ENCODE measurements around the gene VPS4B.

Gene VPS4B

DNA sequence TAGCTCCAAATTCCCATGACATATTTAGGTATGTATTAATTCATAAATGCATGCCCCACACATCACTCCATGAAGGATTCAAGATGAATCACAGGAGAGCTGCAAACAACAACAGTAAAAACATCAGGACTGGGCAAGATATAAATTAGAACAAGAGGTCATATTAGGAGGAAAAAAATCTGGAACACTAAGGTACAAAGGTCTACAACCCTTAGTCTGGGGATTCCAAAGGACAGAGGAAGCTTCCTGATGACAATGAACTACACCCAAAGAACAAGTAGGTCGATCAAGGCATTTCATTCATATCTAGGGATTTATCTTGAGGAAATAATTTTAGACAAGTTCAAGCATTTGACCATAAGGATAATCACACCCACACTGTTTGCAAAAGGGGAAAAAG lies 14.5 kb downstream of the VPS4B start:
- TF ChIP-seq, protein P1, sequence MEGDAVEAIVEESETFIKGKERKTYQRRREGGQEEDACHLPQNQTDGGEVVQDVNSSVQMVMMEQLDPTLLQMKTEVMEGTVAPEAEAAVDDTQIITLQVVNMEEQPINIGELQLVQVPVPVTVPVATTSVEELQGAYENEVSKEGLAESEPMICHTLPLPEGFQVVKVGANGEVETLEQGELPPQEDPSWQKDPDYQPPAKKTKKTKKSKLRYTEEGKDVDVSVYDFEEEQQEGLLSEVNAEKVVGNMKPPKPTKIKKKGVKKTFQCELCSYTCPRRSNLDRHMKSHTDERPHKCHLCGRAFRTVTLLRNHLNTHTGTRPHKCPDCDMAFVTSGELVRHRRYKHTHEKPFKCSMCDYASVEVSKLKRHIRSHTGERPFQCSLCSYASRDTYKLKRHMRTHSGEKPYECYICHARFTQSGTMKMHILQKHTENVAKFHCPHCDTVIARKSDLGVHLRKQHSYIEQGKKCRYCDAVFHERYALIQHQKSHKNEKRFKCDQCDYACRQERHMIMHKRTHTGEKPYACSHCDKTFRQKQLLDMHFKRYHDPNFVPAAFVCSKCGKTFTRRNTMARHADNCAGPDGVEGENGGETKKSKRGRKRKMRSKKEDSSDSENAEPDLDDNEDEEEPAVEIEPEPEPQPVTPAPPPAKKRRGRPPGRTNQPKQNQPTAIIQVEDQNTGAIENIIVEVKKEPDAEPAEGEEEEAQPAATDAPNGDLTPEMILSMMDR (IDR thresholded peaks at IDR 0.05; ENCODE audit: insufficient read depth, low read length, missing control alignments), result no peak
- CTCF ChIA-PET, result interaction anchor here (1.4 kb wide), 1 partner anchor 31 kb away, joined by 4 read pairs; no protein-coding TSS in a partner anchor
- POLR2A ChIA-PET, result no interaction called here

DNA sequence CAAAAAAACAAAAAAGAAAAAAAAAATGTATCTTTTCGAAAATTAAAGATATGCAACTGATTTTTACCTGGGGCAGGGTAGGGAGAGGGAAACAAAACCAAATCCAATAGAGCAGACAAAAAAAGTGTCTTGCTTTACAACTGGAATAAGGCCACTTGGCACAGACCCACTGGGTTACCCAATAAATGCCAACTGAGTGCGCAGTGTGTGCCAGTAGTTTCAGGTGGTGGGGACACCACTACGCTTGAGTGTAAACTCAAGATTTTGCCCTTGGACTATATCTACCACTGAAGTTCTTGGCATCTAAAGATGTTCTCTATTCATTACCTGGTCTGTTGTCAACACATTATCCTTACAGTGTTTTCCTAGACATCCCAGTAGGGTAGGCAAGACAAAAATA lies 16.3 kb downstream of the VPS4B start:
- POLR2A ChIA-PET, result no interaction called here
- no peak overlapping the region for H3K4me3 ChIP-seq (ENCODE audit: low read depth, low read length)
- CTCF ChIA-PET, result no interaction called here
- TF ChIP-seq, protein P1 (IDR thresholded peaks at IDR 0.05; ENCODE audit: insufficient read depth, low read length, missing control alignments), result no peak
- DNase-seq (ENCODE audit: low read depth, low spot score), result no peak

More for the DNA sequence above, 14.5 kb downstream of the VPS4B start:
- no peak overlapping the region for H3K4me3 ChIP-seq (ENCODE audit: low read depth, low read length)
- no peak for DNase-seq (ENCODE audit: low read depth, low spot score)

DNA sequence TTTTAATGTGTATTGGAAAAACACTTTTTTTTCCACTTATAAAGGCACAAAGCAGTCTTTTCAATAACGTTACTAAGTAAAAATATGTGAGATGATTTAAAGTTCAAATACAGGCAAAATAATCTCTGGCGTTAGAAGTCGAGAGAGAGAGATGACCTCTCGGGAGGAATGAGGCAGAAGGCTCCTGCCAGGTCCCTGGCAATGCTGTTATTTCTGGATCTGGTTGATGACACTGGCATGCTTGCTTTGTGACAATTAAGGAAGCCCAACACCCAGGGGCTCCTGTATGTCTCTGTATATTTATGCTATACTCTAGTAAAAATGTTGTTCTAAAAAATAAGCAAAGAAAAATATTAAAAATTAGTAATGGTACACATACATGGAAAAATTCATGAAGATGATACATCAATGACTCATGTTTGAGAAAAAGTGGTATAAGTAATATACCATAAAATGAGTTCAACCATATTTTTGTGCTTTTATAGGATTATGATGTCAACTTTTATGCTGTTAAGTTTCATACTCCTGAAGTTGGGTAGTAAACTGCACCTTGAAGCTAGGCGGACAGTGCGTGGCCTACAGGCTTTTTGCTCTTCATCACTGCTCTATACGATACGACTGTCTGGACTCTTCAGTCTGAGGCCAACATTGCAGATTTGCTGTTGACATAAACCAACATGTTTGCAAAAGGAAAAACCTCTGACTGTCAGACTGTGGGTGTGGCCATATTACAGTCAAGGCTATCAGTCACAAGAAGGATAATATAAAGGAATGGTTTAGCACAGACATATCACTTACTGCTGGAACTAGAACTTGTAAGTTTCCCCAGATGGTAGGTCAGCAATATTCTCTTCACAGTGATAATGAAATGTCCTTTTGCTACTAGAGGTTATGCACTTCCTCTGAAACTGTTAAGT lies 19.8 kb downstream of the VPS4B start:
- no peak overlapping the region for H3K4me3 ChIP-seq (ENCODE audit: low read depth, low read length)
- CTCF ChIA-PET, result no interaction called here
- POLR2A ChIA-PET, result no interaction called here
- no peak for DNase-seq (ENCODE audit: low read depth, low spot score)
- TF ChIP-seq, protein P1 (IDR thresholded peaks at IDR 0.05; ENCODE audit: insufficient read depth, low read length, missing control alignments), result no peak

DNA sequence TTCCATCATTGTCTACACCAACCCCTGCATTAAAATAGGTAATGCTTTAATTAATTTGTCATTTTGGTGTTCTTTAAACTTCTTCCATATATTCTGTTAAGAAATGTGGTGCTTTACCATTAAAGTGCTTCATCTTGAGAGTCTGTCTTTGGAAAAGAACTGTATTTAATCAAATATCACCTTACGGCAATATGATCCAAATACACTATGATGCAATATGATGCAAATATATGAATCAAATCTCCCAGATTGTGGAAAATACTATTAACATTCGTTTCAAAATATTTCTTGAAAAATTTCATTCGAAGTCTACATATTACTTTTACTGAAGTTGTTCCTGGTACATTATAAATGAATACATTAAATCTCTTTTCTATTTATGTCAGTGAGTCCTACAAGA lies 23.0 kb downstream of the VPS4B start:
- ChIA-PET CTCF (no interaction called here), POLR2A (no interaction called here)
- TF ChIP-seq, protein P1 (IDR thresholded peaks at IDR 0.05; ENCODE audit: insufficient read depth, low read length, missing control alignments), result no peak
- no peak for DNase-seq (ENCODE audit: low read depth, low spot score)
- no peak overlapping the region for H3K4me3 ChIP-seq (ENCODE audit: low read depth, low read length)

DNA sequence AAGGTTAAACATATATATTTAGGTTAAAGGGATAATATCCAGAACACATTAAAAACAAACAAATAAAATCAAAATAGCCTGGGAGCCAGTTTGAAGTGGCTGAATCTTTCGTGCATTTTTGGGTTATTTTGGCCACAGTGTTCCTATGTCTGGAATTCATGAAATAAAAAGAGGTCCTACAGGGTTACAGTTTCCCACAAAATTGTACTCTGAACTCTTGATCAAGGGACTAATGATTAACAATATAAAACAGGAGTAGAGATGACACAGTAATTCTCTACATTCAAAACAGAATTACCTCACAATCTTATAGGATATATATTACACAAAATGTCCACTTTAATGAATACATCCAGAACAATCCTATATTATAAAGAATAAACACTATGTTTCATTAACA lies 24.9 kb downstream of the VPS4B start:
- POLR2A ChIA-PET, result no interaction called here
- TF ChIP-seq, protein P1 (IDR thresholded peaks at IDR 0.05; ENCODE audit: insufficient read depth, low read length, missing control alignments), result no peak
- no peak overlapping the region for H3K4me3 ChIP-seq (ENCODE audit: low read depth, low read length)
- DNase-seq (ENCODE audit: low read depth, low spot score), result no peak
- CTCF ChIA-PET, result no interaction called here

DNA sequence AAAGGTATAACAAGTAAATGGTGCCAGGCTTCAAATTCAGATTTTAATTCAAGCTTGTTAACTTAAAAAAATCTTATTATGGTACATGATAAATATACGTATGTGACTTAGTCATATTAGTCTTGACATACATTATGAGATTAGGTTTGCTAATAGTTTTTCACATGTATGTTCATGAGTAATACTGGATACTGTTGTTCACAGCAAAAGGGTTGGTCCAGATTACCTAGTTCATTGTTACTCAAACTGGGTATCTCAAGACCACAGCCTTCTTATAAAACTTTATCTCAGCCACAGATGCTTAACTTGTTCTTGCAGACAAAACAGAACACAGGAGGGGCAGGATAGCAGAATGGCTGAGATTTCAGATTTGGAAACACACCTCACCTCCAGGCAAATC lies 26.8 kb downstream of the VPS4B start:
- H3K4me3 ChIP-seq (ENCODE audit: low read depth, low read length), result no peak overlapping the region
- DNase-seq (ENCODE audit: low read depth, low spot score), result no peak
- POLR2A ChIA-PET, result no interaction called here
- TF ChIP-seq, protein P1 (IDR thresholded peaks at IDR 0.05; ENCODE audit: insufficient read depth, low read length, missing control alignments), result no peak
- CTCF ChIA-PET, result interaction anchor here (1.1 kb wide), 1 partner anchor 41 kb away, joined by 4 read pairs; no protein-coding TSS in a partner anchor
